Left cardiac atrium (tissue), 4 donors: ENCODE data around the gene GPX4. TPM values are rescaled to one million over a fixed set of nuclear protein-coding genes. Genes with fewer than 3 reads are reported as not detected.

Source experiments
- ATAC-seq, 2 donors: fragments of 200-7000 bp; cut with Tn5 transposase; one replicate each; pipeline ENCODE4 v1.9.1; 2020; ENCODE audit warnings: mild to moderate bottlenecking in 2 of 2, moderate library complexity in 2 of 2
- DNase-seq: peaks from one replicate; pipeline ENCODE4 v3.0.0-alpha.2; 2020
- intact Hi-C, 2 donors: fragments of 100-400 bp; cut with DNase I; formaldehyde crosslinking; loops; one replicate each; pipeline versions ENCODE4 v1.14.1 to v1.15.1; 2022 to 2023
- total RNA-seq, 2 donors: library from RNA; stranded (reverse); fragmentation: NEBNext Ultra II Directional; extraction: Animal tissue kit (Norgen Biotek cat#: 25700); gene quantifications; one replicate each; pipeline ENCODE4 v1.2.1, GENCODE V29; 2021
- donor health status: DM: no; HTN: yes; CAD: no.
- donor health status: DM: no; HTN: yes; CAD: no; lungs with severe emphysema.
- donor health status: DM: yes; HTN: yes; CAD: no.
- donor health status: Dilated cardiomyopathy.

GPX4 gene
- total RNA-seq, 2 donors from 2014 or later = 378 to 432 TPM

DNA sequence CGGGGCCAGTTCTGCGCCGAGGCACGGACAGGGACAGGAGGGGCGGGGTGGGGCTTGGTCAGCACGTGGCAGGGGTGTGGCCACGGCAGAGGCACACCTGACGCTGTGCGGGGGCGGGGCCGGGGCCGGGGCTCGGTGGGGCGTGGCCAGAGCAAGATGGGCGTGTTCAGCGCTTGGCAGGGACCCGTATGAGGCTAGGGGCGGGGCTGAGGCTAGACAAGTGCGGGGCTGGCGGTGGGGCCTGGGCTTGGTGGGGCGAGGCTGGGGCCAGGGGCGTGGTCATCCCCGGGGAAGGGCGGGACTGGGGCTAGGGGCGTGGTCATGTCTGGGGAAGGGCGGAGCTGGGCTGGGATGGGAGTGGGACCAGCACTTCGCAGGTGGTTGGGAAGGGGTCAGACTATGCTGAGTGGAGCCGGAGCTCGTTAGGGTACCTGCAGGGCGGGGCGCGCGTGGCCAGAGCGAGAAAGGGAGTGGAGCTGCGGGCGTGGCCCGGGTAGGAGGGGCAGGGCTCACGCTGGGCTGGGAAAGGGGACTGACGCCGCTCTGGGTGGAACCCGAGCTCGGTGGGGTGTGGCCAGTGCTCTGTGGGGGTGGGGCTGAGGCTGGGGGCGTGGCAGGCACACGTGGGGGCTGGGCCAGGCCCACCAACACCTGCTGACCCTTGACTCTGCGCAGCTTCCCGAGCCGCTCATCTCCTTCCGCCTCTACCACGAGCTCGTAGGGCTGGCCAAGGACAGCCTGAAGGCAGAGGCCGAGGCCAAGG, 21.4 kb upstream of the GPX4 start:
- ATAC-seq (peak; percentile 41 to 60), DNase-seq (peak; percentile 55)
- intact Hi-C loops = no loop called here

- ATAC-seq (no peak), DNase-seq (no peak)
- intact Hi-C loops = no loop called here
Observed at GRCh38 chr19:1082928-1083816, 20.6 kb upstream of the GPX4 start.

- ATAC-seq (no peak), DNase-seq (no peak)
- intact Hi-C loops = no loop called here
Observed at GRCh38 chr19:1084024-1084868, 19.5 kb upstream of the GPX4 start.

- ATAC-seq = no peak
- no peak for DNase-seq
- intact Hi-C loops = no loop called here
Observed at GRCh38 chr19:1085053-1085658, 18.6 kb upstream of the GPX4 start.

GRCh38 chr19:1085676-1086442, 17.9 kb upstream of the GPX4 start:
- no peak for ATAC-seq
- no peak for DNase-seq
- intact Hi-C loops = no loop called here

GRCh38 chr19:1086613-1087012, 17.2 kb upstream of the GPX4 start:
- ATAC-seq (no peak), DNase-seq (no peak)
- intact Hi-C loops = no loop called here

GRCh38 chr19:1087813-1088415, 15.9 kb upstream of the GPX4 start:
- ATAC-seq (peak; percentile 45 to 50), DNase-seq (no peak)
- intact Hi-C loops = no loop called here

- peak in 1 of 2 donors; percentile 32 for ATAC-seq
- intact Hi-C loops = no loop called here
- DNase-seq = no peak
Observed at GRCh38 chr19:1088416-1089010, 15.3 kb upstream of the GPX4 start.

- DNase-seq = no peak
- intact Hi-C loops = no loop called here
- ATAC-seq = peak in 1 of 2 donors; percentile 1
Observed at GRCh38 chr19:1089126-1089771, 14.5 kb upstream of the GPX4 start.

DNA sequence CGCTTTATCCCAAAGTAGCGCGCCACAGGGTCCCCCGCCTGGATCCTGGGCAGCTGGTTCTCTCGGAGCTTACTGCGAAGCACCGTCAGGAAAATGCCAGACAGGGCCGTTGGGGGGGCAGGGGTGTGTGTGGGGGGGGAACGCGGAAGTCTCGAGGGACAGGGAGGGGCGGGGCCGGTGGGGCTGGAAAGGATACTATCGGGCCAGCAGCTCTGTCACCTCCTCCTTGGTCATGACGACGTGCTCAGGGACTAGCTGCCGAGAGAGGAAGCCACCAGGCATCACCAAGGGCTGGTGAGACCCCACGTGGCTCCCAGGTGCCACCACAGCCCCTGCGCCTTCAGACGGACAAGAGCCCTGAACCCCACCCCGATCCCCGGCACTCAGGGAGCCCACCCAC, 13.9 kb upstream of the GPX4 start:
- ATAC-seq = no peak
- intact Hi-C loops = no loop called here
- DNase-seq = no peak

GRCh38 chr19:1090731-1091543, 12.9 kb upstream of the GPX4 start:
- no peak for DNase-seq
- no peak for ATAC-seq
- intact Hi-C loops = no loop called here

DNA sequence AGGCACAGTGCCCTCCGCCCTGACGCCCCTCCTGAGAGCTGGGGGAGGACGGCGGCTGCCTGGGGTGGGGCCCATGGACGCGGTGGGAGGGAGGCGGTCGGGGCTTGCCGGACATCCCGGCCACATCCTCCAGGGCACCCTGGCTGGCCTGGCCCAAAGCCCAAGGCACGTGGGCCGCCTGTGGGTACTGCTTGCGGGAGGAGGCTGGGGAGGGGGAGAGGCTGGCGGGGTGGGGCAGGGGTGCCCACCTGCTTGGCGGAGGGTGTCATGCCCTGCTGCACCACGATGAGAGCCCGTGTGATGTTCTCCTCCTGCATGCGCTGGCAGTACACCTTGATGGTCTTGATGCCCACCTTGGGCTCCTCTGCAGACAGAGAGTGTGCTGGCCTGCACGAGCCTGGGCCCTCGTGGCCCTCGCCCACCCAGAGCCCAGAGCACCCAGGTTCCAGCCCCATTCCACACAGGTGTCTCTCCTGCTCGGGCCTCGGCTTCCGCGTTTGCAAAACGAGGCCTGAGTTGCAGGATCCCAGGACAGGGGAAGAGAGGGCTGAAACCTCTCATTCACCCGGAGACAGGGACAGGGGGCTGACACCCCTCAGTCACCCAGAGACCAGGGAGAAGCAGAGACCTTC, 12.1 kb upstream of the GPX4 start:
- no peak for DNase-seq
- no peak for ATAC-seq
- intact Hi-C loops = no loop called here

DNA sequence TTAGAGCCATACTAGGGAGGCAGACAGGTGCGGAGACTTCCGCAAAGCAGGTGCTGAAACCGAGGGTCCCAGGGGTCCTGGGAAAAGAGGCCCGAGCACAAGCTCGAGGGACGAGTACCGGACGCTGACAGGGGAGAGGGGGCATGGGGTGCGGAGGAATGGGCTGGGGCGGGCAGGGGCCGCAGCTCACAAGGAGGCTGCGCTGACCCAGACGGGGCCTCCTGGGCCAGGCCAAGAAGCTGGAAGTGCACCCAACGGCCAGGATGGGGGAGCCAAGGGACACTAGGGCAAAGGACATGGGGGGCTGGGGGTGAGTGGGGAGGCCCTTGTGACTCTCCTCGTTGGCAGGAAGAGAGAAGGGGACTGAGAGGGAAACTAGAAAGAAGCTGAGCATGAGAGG, 10.5 kb upstream of the GPX4 start:
- no peak for ATAC-seq
- no peak for DNase-seq
- intact Hi-C loops = no loop called here

GRCh38 chr19:1093811-1094553, 9.8 kb upstream of the GPX4 start:
- ATAC-seq = no peak
- intact Hi-C loops = no loop called here

GRCh38 chr19:1094655-1094977, 9.2 kb upstream of the GPX4 start:
- intact Hi-C loops = no loop called here
- ATAC-seq = no peak
- no peak for DNase-seq

More at GRCh38 chr19:1093811-1094553, 9.8 kb upstream of the GPX4 start:
- no peak for DNase-seq
